ENCODE data around the gene CD27. TPM values are rescaled to one million over a fixed set of nuclear protein-coding genes. Genes with fewer than 3 reads are reported as not detected.

CD27 gene
- total and polyA plus RNA-seq, 2 of the 13 experiments (the other 11 are each of a cell fraction or from before 2014, with no cell fraction given) = 0.12 TPM; not detected in 1

DNA sequence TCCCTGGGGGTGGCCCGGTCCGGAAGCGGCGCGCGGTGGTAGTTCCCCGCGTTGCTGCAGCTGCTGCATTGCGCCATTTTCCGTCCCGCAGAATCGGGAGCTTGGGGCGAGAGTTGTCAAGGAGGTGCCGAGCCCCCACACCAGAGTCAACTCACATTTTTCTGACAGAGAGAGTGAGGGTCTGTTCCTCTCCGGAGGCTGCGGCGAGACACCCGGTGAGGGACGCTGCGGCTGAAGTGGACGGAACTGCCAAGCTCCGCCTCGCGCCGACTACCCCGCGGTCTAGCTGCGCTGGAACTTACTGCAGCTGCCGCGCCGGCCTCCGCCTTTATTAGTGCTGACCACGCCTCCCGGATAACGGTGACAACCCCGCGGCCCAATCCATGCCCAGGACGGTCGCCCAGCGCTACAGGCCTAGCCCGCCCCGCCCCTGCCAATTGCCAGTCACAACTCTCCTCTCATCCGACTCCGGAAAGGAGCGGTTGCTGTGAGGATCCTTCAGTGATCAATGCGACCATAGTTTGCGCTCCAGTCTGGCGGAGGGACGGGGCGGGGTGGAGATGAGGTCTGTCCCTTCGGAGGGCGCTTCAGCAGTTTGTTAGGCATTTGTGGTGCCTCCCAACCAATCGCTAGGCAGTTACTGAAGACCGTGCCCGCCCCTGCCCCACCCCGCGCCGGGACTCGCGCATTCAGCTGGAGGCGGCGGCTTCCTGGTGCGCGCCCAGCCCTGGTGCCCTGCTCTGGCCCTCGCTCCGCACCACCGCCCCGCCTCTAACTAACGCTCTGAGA is 25.8 kb downstream of the CD27 start, which contains the start of gene VAMP1 (continued):
- TF ChIP-seq, protein P1, sequence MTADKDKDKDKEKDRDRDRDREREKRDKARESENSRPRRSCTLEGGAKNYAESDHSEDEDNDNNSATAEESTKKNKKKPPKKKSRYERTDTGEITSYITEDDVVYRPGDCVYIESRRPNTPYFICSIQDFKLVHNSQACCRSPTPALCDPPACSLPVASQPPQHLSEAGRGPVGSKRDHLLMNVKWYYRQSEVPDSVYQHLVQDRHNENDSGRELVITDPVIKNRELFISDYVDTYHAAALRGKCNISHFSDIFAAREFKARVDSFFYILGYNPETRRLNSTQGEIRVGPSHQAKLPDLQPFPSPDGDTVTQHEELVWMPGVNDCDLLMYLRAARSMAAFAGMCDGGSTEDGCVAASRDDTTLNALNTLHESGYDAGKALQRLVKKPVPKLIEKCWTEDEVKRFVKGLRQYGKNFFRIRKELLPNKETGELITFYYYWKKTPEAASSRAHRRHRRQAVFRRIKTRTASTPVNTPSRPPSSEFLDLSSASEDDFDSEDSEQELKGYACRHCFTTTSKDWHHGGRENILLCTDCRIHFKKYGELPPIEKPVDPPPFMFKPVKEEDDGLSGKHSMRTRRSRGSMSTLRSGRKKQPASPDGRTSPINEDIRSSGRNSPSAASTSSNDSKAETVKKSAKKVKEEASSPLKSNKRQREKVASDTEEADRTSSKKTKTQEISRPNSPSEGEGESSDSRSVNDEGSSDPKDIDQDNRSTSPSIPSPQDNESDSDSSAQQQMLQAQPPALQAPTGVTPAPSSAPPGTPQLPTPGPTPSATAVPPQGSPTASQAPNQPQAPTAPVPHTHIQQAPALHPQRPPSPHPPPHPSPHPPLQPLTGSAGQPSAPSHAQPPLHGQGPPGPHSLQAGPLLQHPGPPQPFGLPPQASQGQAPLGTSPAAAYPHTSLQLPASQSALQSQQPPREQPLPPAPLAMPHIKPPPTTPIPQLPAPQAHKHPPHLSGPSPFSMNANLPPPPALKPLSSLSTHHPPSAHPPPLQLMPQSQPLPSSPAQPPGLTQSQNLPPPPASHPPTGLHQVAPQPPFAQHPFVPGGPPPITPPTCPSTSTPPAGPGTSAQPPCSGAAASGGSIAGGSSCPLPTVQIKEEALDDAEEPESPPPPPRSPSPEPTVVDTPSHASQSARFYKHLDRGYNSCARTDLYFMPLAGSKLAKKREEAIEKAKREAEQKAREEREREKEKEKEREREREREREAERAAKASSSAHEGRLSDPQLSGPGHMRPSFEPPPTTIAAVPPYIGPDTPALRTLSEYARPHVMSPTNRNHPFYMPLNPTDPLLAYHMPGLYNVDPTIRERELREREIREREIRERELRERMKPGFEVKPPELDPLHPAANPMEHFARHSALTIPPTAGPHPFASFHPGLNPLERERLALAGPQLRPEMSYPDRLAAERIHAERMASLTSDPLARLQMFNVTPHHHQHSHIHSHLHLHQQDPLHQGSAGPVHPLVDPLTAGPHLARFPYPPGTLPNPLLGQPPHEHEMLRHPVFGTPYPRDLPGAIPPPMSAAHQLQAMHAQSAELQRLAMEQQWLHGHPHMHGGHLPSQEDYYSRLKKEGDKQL (CRISPR knock-in tag; IDR thresholded peaks at IDR 0.05; ENCODE audit: low read depth) = 0 out of 2 replicates have a peak, but pooled peaks have one; percentile 22
- TF ChIP-seq, protein P2, sequence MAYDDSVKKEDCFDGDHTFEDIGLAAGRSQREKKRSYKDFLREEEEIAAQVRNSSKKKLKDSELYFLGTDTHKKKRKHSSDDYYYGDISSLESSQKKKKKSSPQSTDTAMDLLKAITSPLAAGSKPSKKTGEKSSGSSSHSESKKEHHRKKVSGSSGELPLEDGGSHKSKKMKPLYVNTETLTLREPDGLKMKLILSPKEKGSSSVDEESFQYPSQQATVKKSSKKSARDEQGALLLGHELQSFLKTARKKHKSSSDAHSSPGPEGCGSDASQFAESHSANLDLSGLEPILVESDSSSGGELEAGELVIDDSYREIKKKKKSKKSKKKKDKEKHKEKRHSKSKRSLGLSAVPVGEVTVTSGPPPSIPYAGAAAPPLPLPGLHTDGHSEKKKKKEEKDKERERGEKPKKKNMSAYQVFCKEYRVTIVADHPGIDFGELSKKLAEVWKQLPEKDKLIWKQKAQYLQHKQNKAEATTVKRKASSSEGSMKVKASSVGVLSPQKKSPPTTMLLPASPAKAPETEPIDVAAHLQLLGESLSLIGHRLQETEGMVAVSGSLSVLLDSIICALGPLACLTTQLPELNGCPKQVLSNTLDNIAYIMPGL (CRISPR knock-in tag; IDR thresholded peaks at IDR 0.05; ENCODE audit: borderline replicate concordance in 1 of 2, low read depth in 1 of 2) = no peak; a peak in 1 of 4 replicates
- TF ChIP-seq POGZ (CRISPR knock-in tag; IDR thresholded peaks at IDR 0.05) (peak; percentile 91), HNF4A (CRISPR knock-in tag; IDR thresholded peaks at IDR 0.05) (no peak), PCBP1 (IDR thresholded peaks at IDR 0.05; ENCODE audit: borderline replicate concordance, low read depth, low read length) (no peak), ZNF468 (CRISPR knock-in tag; IDR thresholded peaks at IDR 0.05) (no peak), TBX3 (IDR thresholded peaks at IDR 0.05; ENCODE audit: borderline replicate concordance) (no peak), HNRNPH1 (optimal IDR thresholded peaks at IDR 0.05; ENCODE audit: low read depth, low read length) (no peak), ZNF292 (CRISPR knock-in tag; IDR thresholded peaks at IDR 0.05; ENCODE audit: borderline replicate concordance, low read depth) (peak; percentile 70), ELF4 (CRISPR knock-in tag; IDR thresholded peaks at IDR 0.05; ENCODE audit: borderline replicate concordance) (no peak), SAFB2 (CRISPR knock-in tag; IDR thresholded peaks at IDR 0.05; ENCODE audit: borderline replicate concordance, low read depth) (peak; percentile 84; the same call in 1 of the 2 replicates), TOPORS (CRISPR knock-in tag; IDR thresholded peaks at IDR 0.05) (peak; percentile 68), ZSCAN20 (CRISPR knock-in tag; IDR thresholded peaks at IDR 0.05; ENCODE audit: borderline replicate concordance) (no peak), NBN (conservative IDR thresholded peaks at IDR 0.05) (no peak), ZNF20 (CRISPR knock-in tag; IDR thresholded peaks at IDR 0.05) (no peak), ARNT (IDR thresholded peaks at IDR 0.05) (no peak), SMARCC2 (IDR thresholded peaks at IDR 0.05) (no peak), ZNF263 (CRISPR knock-in tag; IDR thresholded peaks at IDR 0.05) (0 out of 2 replicates have a peak, but pooled peaks have one; percentile 14)
- TF ChIP-seq, protein P3, sequence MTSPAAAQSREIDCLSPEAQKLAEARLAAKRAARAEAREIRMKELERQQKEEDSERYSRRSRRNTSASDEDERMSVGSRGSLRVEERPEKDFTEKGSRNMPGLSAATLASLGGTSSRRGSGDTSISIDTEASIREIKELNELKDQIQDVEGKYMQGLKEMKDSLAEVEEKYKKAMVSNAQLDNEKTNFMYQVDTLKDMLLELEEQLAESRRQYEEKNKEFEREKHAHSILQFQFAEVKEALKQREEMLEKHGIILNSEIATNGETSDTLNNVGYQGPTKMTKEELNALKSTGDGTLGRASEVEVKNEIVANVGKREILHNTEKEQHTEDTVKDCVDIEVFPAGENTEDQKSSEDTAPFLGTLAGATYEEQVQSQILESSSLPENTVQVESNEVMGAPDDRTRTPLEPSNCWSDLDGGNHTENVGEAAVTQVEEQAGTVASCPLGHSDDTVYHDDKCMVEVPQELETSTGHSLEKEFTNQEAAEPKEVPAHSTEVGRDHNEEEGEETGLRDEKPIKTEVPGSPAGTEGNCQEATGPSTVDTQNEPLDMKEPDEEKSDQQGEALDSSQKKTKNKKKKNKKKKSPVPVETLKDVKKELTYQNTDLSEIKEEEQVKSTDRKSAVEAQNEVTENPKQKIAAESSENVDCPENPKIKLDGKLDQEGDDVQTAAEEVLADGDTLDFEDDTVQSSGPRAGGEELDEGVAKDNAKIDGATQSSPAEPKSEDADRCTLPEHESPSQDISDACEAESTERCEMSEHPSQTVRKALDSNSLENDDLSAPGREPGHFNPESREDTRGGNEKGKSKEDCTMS (CRISPR knock-in tag; conservative IDR thresholded peaks at IDR 0.05) = no peak
